ENCODE data around the gene ARHGAP24. TPM values are rescaled to one million over a fixed set of nuclear protein-coding genes. Genes with fewer than 3 reads are reported as not detected.

The ARHGAP24 gene
- total RNA-seq, 2 donors from 2014 or later = 34.0 to 42.0 TPM

- H3K9me3 ChIP-seq = no peaks in the 10 kb centered on the region
- no peaks in the 10 kb centered on the region for H3K27me3 ChIP-seq
- H3K4me1 ChIP-seq = peaks cover 0 to 4% of the 10 kb centered on the region in 2 donors
- H3K36me3 ChIP-seq = no peaks in the 10 kb centered on the region
- no peak for DNase-seq (ENCODE audit: low spot score)
- no peak for TF ChIP-seq CTCF (IDR thresholded peaks at IDR 0.05)
- H3K4me3 ChIP-seq = no peak overlapping the region
- no peak overlapping the region for H3K27ac ChIP-seq
These were observed 207.4 kb downstream of the ARHGAP24 start for GRCh38 chr4:85682391-85682790.

- Histone ChIP-seq H3K27ac (no peak overlapping the region), H3K4me1 (no peaks in the 10 kb centered on the region), H3K4me3 (no peak overlapping the region), H3K9me3 (no peaks in the 10 kb centered on the region), H3K27me3 (no peaks in the 10 kb centered on the region), H3K36me3 (no peaks in the 10 kb centered on the region)
- no peak for TF ChIP-seq CTCF (IDR thresholded peaks at IDR 0.05)
- no peak for DNase-seq (ENCODE audit: low spot score)
These were observed 209.7 kb downstream of the ARHGAP24 start for GRCh38 chr4:85684676-85685075.

- Histone ChIP-seq H3K4me1 (no peaks in the 10 kb centered on the region), H3K27ac (no peak overlapping the region)
- no peak for TF ChIP-seq CTCF (IDR thresholded peaks at IDR 0.05)
These were observed 211.4 kb downstream of the ARHGAP24 start for GRCh38 chr4:85686398-85686797.

GRCh38 chr4:85688055-85688740 is 213.2 kb downstream of the ARHGAP24 start:
- Histone ChIP-seq H3K27me3 (no peaks in the 10 kb centered on the region), H3K4me1 (no peaks in the 10 kb centered on the region), H3K27ac (no peak overlapping the region), H3K9me3 (no peaks in the 10 kb centered on the region), H3K4me3 (no peak overlapping the region), H3K36me3 (no peaks in the 10 kb centered on the region)
- no peak for TF ChIP-seq CTCF (IDR thresholded peaks at IDR 0.05)
- DNase-seq (ENCODE audit: low spot score) = no peak

More at GRCh38 chr4:85686398-85686797, 211.4 kb downstream of the ARHGAP24 start:
- Histone ChIP-seq H3K36me3 (no peaks in the 10 kb centered on the region), H3K27me3 (no peaks in the 10 kb centered on the region), H3K4me3 (no peak overlapping the region), H3K9me3 (no peaks in the 10 kb centered on the region)
- no peak for DNase-seq (ENCODE audit: low spot score)

- DNase-seq (ENCODE audit: low spot score) = no peak
- no peak for TF ChIP-seq CTCF (IDR thresholded peaks at IDR 0.05)
- H3K36me3 ChIP-seq = no peaks in the 10 kb centered on the region
These were observed 221.7 kb downstream of the ARHGAP24 start for GRCh38 chr4:85696661-85697060.

GRCh38 chr4:85697854-85698253 is 222.9 kb downstream of the ARHGAP24 start:
- no peak overlapping the region for H3K4me3 ChIP-seq
- H3K36me3 ChIP-seq = no peaks in the 10 kb centered on the region
- peaks cover 0 to 4% of the 10 kb centered on the region in 2 donors for H3K4me1 ChIP-seq
- TF ChIP-seq CTCF (IDR thresholded peaks at IDR 0.05) = no peak
- H3K27ac ChIP-seq = no peak overlapping the region
- H3K27me3 ChIP-seq = no peaks in the 10 kb centered on the region
- DNase-seq (ENCODE audit: low spot score) = no peak
- no peaks in the 10 kb centered on the region for H3K9me3 ChIP-seq

More at GRCh38 chr4:85696661-85697060, 221.7 kb downstream of the ARHGAP24 start:
- no peak overlapping the region for H3K27ac ChIP-seq
- H3K4me3 ChIP-seq = no peak overlapping the region
- peaks cover 0 to 4% of the 10 kb centered on the region in 2 donors for H3K4me1 ChIP-seq
- H3K9me3 ChIP-seq = no peaks in the 10 kb centered on the region
- no peaks in the 10 kb centered on the region for H3K27me3 ChIP-seq

All from right atrium auricular region (tissue), 2 donors.